Activated CD4-positive, alpha-beta T cell treated with anti-CD3 and anti-CD28 coated beads for 36 hours (primary cell): ENCODE data around the gene ARSJ. TPM values are rescaled to one million over a fixed set of nuclear protein-coding genes. Genes with fewer than 3 reads are reported as not detected.
"Not testable (repeated sequence)": the region's sequence is repeated elsewhere in the genome, so short reads cannot be mapped to it uniquely, and the experiment has no call there.

ENCODE experiments used
- ATAC-seq: fragments of 200-7000 bp; cut with Tn5 transposase; one replicate; pipeline ENCODE4 v1.10.0; 2021; ENCODE audit warnings: mild to moderate bottlenecking, moderate library complexity
- CTCF ChIA-PET: fragments of 350-600 bp; sonication (Branson Sonifier 250); formaldehyde crosslinking; loops from one replicate; lab custom pipeline; 2021; ENCODE audit warnings: antibody characterized with exemption; lab: Charles Lee
- POLR2A ChIA-PET: fragments of 350-600 bp; sonication (Branson Sonifier 250); formaldehyde crosslinking; loops from one replicate; lab custom pipeline; 2021; ENCODE audit warnings: antibody characterized with exemption, inconsistent platforms; lab: Charles Lee
- DNase-seq: peaks from one replicate; pipeline ENCODE4 v3.0.0-alpha.2; 2020
- H3K27ac Mint-ChIP-seq: one replicate; pipeline ENCODE4 v1.8.0; 2021; ENCODE audit warnings: mixed read lengths
- H3K27me3 Mint-ChIP-seq: one replicate; pipeline ENCODE4 v1.8.0; 2021; ENCODE audit warnings: mixed read lengths
- H3K36me3 Mint-ChIP-seq: one replicate; pipeline ENCODE4 v1.8.0; 2021; ENCODE audit warnings: low read depth, mixed read lengths
- H3K4me1 Mint-ChIP-seq: one replicate; pipeline ENCODE4 v1.8.0; 2021; ENCODE audit warnings: mixed read lengths
- H3K4me3 Mint-ChIP-seq: one replicate; pipeline ENCODE4 v1.8.0; 2021; ENCODE audit warnings: mild to moderate bottlenecking, moderate library complexity, mixed read lengths
- H3K9me3 Mint-ChIP-seq: one replicate; pipeline ENCODE4 v1.8.0; 2021; ENCODE audit warnings: low read depth, mixed read lengths
- intact Hi-C, 2 experiments: fragments of 100-400 bp; cut with DNase I in 1 of 2; cut with micrococcal nuclease in 1 of 2; formaldehyde crosslinking; loops; one replicate each; pipeline versions ENCODE4 v1.14.2 to v1.15.1; 2022 to 2024; cut with DNase I, micrococcal nuclease
- total RNA-seq, 2 experiments: library from RNA; stranded (reverse); gene quantifications; one replicate each; pipeline ENCODE4 v1.2.3, GENCODE V29; 2021

ARSJ gene
- total RNA-seq, 2 experiments from 2014 or later: 0.05 TPM; not detected in 1

GRCh38 chr4:114012749-114013148, 33.3 kb upstream of the ARSJ start:
- Mint-ChIP-seq H3K36me3 (no peaks in the 10 kb centered on the region), H3K4me1 (peaks cover 3% of the 10 kb centered on the region), H3K27ac (no peak overlapping the region), H3K4me3 (no peak overlapping the region), H3K27me3 (no peaks in the 10 kb centered on the region), H3K9me3 (no peaks in the 10 kb centered on the region)
- ChIA-PET CTCF (no interaction called here), POLR2A (no interaction called here)
- ATAC-seq: no peak
- DNase-seq: no peak
- intact Hi-C loops: no loop called here

DNA sequence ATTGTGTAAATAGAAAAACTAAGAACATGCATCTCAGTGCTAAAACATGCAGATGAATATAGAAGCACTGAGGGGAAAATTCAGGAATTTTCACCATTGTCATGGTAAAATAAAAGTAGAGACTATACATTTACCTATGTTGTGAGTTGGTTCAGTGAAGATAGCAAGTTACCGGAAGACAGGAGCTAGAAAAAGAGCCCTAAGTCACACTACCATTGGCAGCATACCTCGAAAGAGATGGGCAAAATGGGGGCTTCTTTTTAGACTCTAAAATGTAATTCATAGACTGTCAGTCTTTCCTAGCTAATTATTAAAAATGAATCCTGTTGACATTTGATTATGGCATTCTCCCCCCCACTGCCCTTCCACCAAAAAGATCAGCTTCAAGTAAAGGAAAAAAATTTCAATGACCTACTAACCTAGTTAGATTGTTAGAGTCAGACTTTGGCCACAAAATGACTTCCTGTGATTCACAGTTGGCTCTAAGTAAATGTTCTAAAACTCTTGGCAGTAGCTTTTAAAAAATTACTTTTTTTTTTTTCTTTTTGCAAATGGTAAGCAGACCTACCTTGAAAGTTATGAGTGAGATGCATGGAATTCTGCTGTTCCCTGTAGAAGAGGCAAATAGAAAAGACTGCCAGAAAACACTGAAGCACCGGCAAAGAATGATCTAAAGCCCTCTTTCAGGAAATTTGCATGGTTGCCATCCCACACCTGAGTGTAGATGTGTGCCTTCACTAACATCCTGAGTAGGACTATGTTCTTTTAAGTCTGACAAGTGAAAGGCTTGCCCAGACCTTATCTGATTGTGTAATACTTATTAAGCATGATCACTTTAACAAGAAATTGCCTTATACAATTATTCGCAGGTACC, 26.4 kb upstream of the ARSJ start:
- peaks cover 3% of the 10 kb centered on the region for H3K27me3 Mint-ChIP-seq

DNA sequence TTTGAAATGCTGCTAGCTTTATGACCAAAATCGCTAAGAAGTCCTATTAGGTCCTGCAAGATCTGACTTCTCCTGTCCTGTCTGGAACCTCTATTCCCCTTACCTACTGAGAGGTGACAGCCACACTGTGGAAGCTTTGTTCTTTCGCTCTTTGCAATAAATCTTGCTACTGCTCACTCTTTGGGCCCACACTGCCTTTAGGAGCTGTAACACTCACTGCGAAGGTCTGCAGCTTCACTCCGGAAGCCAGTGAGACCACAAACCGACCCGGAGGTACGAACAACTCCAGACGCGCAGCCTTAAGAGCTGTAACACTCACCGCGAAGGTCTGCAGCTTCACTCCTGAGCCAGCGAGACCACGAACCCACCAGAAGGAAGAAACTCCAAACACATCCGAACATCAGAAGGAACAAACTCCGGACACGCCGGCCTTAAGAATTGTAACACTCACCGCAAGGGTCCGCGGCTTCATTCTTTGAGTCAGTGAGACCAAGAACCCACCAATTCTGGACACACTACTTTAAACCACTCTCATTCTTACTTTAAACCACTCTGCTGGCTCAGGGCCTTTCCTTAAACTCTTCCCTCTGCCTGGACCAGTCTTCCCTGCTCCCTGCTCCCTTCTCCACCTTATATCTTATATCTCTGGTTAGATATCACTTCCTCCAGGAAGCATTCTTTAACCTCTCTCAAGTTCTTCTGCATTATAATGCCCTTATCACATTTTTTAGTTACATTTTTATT, 25.2 kb upstream of the ARSJ start:
- DNase-seq: peak; percentile 29
- H3K9me3 Mint-ChIP-seq, intact Hi-C loops, H3K27me3 Mint-ChIP-seq, H3K36me3 Mint-ChIP-seq, ATAC-seq, POLR2A ChIA-PET: not testable (repeated sequence)
- Mint-ChIP-seq H3K27ac (peak overlapping the region; percentile 49), H3K4me3 (peak overlapping the region; percentile 52), H3K4me1 (peaks cover 13% of the 10 kb centered on the region)
- CTCF ChIA-PET: interaction anchor here (0.6 kb wide), 1 partner anchor 803 kb away, joined by 3 read pairs; no protein-coding TSS in a partner anchor

More for the DNA sequence above, 26.4 kb upstream of the ARSJ start:
- peaks cover 13% of the 10 kb centered on the region for H3K4me1 Mint-ChIP-seq
- ChIA-PET CTCF (interaction anchor here (0.7 kb wide), 1 partner anchor 25 kb away, joined by 3 read pairs; no protein-coding TSS in a partner anchor), POLR2A (no interaction called here)
- H3K36me3 Mint-ChIP-seq: no peaks in the 10 kb centered on the region
- H3K9me3 Mint-ChIP-seq: no peaks in the 10 kb centered on the region
- ATAC-seq: no peak
- no peak for DNase-seq
- no peak overlapping the region for H3K4me3 Mint-ChIP-seq
- H3K27ac Mint-ChIP-seq: no peak overlapping the region
- intact Hi-C loops: no loop called here

DNA sequence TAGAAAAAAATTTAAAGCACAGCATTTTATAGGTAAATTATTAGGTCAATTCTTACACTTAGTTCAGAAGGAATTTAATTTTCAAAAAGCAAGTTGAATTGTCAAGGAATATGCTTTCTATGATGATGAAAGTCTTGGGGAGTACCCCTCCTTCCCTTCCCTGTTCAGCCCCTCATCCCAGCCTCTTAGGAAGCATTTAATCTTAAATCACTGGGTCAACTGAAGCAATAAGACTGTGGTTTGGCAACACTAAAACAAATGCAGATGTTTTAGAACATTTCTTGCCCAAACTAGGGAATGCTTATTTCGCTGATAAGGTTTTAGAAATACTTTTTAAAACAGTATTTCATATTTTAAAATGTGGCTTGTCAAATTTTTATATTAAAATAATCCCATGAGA, 19.1 kb upstream of the ARSJ start:
- Mint-ChIP-seq H3K4me1 (peaks cover 5% of the 10 kb centered on the region), H3K9me3 (no peaks in the 10 kb centered on the region), H3K36me3 (no peaks in the 10 kb centered on the region), H3K27me3 (peaks cover 3% of the 10 kb centered on the region), H3K27ac (no peak overlapping the region), H3K4me3 (no peak overlapping the region)
- DNase-seq (no peak), ATAC-seq (no peak)
- intact Hi-C loops: no loop called here
- ChIA-PET POLR2A (no interaction called here), CTCF (interaction anchor here (0.9 kb wide), 1 partner anchor 9 kb away, joined by 3 read pairs; no protein-coding TSS in a partner anchor)

- intact Hi-C loops: no loop called here
- Mint-ChIP-seq H3K36me3 (no peaks in the 10 kb centered on the region), H3K9me3 (no peaks in the 10 kb centered on the region), H3K27ac (no peak overlapping the region), H3K27me3 (peaks cover 3% of the 10 kb centered on the region), H3K4me1 (peaks cover 5% of the 10 kb centered on the region), H3K4me3 (no peak overlapping the region)
- ChIA-PET CTCF (interaction anchor here (0.9 kb wide), 1 partner anchor 10 kb away, joined by 3 read pairs; no protein-coding TSS in a partner anchor), POLR2A (no interaction called here)
- ATAC-seq (no peak), DNase-seq (no peak)
Observed at GRCh38 chr4:113998079-113998478, 18.6 kb upstream of the ARSJ start.

DNA sequence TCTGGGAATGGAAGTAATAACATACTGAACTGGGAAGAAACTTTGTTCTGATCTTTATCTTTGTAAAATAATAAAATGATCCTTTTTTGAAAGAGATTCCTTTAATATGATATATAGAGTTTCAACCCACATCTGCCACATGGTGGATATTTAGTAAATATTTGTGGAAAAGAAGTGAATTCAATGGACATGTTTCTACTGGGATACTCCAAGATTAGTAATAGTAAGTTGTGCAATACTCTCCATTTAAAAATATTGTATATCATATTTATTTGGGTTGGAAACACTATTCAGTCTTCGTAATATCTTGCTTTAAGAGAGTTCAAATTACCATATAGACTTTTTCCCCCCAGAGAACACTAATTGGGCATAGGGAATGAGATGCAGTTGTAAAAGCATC, 17.8 kb upstream of the ARSJ start:
- ChIA-PET POLR2A (no interaction called here), CTCF (no interaction called here)
- Mint-ChIP-seq H3K27me3 (no peaks in the 10 kb centered on the region), H3K36me3 (no peaks in the 10 kb centered on the region), H3K4me3 (no peak overlapping the region), H3K4me1 (peaks cover 5% of the 10 kb centered on the region), H3K27ac (no peak overlapping the region), H3K9me3 (no peaks in the 10 kb centered on the region)
- intact Hi-C loops: no loop called here
- no peak for DNase-seq
- ATAC-seq: no peak

- Mint-ChIP-seq H3K4me1 (peaks cover 5% of the 10 kb centered on the region), H3K4me3 (no peak overlapping the region), H3K36me3 (no peaks in the 10 kb centered on the region), H3K27ac (no peak overlapping the region), H3K9me3 (no peaks in the 10 kb centered on the region), H3K27me3 (no peaks in the 10 kb centered on the region)
- POLR2A ChIA-PET: no interaction called here
- CTCF ChIA-PET: no interaction called here
- DNase-seq: no peak
- intact Hi-C loops: no loop called here
- no peak for ATAC-seq
Observed at GRCh38 chr4:113996599-113997177, 17.2 kb upstream of the ARSJ start.

DNA sequence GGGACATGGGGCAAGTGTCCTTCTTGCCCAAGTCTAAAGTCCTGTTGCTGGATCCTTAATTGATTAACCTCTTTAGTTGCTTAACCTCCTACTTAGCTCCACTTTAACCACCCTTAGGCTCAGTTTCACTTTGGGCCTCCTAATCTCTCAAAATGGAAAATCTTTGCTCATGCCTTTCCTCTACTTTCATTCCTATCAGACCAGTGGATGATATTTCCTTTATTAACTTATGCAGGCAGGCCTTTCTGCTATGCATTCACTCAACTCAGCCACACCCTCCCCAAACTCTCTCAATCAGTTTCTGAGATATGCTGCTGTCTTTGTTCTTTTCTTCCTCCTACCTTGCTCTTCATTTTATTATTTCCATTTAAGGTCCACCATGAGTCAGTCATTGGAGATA, 14.4 kb upstream of the ARSJ start:
- no peaks in the 10 kb centered on the region for H3K27me3 Mint-ChIP-seq
- no peak overlapping the region for H3K4me3 Mint-ChIP-seq
- ATAC-seq (no peak), DNase-seq (no peak)
- H3K4me1 Mint-ChIP-seq: peaks cover 5% of the 10 kb centered on the region
- intact Hi-C loops: no loop called here
- H3K36me3 Mint-ChIP-seq: no peaks in the 10 kb centered on the region
- CTCF ChIA-PET: no interaction called here
- H3K27ac Mint-ChIP-seq: no peak overlapping the region
- H3K9me3 Mint-ChIP-seq: peaks cover 1% of the 10 kb centered on the region
- POLR2A ChIA-PET: no interaction called here

- Mint-ChIP-seq H3K27ac (no peak overlapping the region), H3K27me3 (no peaks in the 10 kb centered on the region), H3K36me3 (no peaks in the 10 kb centered on the region), H3K9me3 (peaks cover 3% of the 10 kb centered on the region), H3K4me3 (no peak overlapping the region), H3K4me1 (peaks cover 5% of the 10 kb centered on the region)
- intact Hi-C loops: no loop called here
- POLR2A ChIA-PET: interaction anchor here (0.6 kb wide), 1 partner anchor 1065 kb away, joined by 3 read pairs; no protein-coding TSS in a partner anchor
- ATAC-seq: no peak
- CTCF ChIA-PET: no interaction called here
- DNase-seq: no peak
Observed at GRCh38 chr4:113990886-113991285, 11.4 kb upstream of the ARSJ start.

- Mint-ChIP-seq H3K4me1 (no peaks in the 10 kb centered on the region), H3K4me3 (no peak overlapping the region), H3K27ac (no peak overlapping the region), H3K9me3 (peaks cover 5% of the 10 kb centered on the region), H3K27me3 (peaks cover 6% of the 10 kb centered on the region), H3K36me3 (no peaks in the 10 kb centered on the region)
- ChIA-PET CTCF (interaction anchor here (0.8 to 1.1 kb wide), 3 partner anchors 79 to 356 kb away, joined by 3 to 4 read pairs (median 3); no protein-coding TSS in a partner anchor), POLR2A (no interaction called here)
- ATAC-seq (no peak), DNase-seq (no peak)
- intact Hi-C loops: no loop called here
Observed at GRCh38 chr4:113987382-113987941, 8.0 kb upstream of the ARSJ start.

- Mint-ChIP-seq H3K4me1 (peaks cover 16% of the 10 kb centered on the region), H3K4me3 (no peak overlapping the region), H3K27ac (no peak overlapping the region), H3K9me3 (peaks cover 2% of the 10 kb centered on the region), H3K36me3 (no peaks in the 10 kb centered on the region), H3K27me3 (peaks cover 40% of the 10 kb centered on the region)
- no peak for DNase-seq
- ATAC-seq: no peak
- intact Hi-C loops: no loop called here
- ChIA-PET POLR2A (interaction anchor here (0.7 kb wide), 1 partner anchor 684 kb away, joined by 3 read pairs; no protein-coding TSS in a partner anchor), CTCF (interaction anchor here (1.6 kb wide), 1 partner anchor 29 kb away, joined by 5 read pairs; no protein-coding TSS in a partner anchor)
Observed at GRCh38 chr4:113982181-113982580, 2.7 kb upstream of the ARSJ start.
